ENCODE data around the gene PARM1.

PARM1 gene

GRCh38 chr4:74896595-74896994 is 36.3 kb upstream of the PARM1 start:
- TF ChIP-seq, protein P1, sequence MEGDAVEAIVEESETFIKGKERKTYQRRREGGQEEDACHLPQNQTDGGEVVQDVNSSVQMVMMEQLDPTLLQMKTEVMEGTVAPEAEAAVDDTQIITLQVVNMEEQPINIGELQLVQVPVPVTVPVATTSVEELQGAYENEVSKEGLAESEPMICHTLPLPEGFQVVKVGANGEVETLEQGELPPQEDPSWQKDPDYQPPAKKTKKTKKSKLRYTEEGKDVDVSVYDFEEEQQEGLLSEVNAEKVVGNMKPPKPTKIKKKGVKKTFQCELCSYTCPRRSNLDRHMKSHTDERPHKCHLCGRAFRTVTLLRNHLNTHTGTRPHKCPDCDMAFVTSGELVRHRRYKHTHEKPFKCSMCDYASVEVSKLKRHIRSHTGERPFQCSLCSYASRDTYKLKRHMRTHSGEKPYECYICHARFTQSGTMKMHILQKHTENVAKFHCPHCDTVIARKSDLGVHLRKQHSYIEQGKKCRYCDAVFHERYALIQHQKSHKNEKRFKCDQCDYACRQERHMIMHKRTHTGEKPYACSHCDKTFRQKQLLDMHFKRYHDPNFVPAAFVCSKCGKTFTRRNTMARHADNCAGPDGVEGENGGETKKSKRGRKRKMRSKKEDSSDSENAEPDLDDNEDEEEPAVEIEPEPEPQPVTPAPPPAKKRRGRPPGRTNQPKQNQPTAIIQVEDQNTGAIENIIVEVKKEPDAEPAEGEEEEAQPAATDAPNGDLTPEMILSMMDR (IDR thresholded peaks at IDR 0.05) = no peak
- no peak for DNase-seq (ENCODE audit: low spot score)
- Histone ChIP-seq H3K4me3 (no peak overlapping the region), H3K27ac (no peak overlapping the region)

DNA sequence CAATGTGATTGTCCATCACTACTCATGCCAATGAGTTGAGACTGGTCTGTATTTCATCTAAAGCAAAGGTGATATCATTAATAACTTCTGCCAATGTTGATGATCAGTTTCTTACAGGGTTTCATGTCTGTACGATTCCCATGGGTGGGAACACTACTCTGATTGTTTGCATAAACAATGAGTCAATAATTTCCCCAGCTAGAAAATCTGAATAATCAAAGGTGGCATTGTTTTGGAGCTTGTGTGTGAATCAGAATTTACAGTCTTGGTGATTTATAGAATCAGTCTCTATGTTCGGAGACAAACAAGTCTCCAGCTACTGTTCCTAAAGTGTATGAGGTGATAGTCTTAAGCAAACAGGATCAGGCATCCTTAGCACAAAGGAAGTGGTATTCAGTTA is 35.5 kb upstream of the PARM1 start:
- DNase-seq (ENCODE audit: low spot score) = no peak
- Histone ChIP-seq H3K27ac (no peak overlapping the region), H3K4me3 (no peak overlapping the region)
- TF ChIP-seq, protein P1 (IDR thresholded peaks at IDR 0.05) = no peak

DNA sequence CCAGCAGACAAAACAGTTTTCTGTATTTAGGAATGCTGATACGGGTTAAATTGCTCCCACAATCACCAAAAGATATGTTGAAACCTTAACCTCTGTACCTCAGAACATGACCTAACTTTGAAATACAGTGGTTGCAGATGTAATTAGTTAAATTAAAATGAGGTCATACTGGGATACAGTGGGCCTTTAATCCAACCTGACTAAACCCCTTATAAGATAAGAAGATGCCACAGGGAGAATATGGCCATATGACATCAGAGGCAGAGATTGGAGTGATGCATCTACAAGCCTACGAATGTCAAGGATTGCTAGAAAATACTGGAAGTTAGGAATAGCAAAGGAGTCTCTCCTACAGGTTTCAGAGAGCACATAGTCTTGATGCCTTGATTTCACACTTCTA is 32.1 kb upstream of the PARM1 start:
- Histone ChIP-seq H3K27ac (no peak overlapping the region), H3K4me3 (no peak overlapping the region)
- DNase-seq (ENCODE audit: low spot score) = no peak
- TF ChIP-seq, protein P1 (IDR thresholded peaks at IDR 0.05) = no peak

DNA sequence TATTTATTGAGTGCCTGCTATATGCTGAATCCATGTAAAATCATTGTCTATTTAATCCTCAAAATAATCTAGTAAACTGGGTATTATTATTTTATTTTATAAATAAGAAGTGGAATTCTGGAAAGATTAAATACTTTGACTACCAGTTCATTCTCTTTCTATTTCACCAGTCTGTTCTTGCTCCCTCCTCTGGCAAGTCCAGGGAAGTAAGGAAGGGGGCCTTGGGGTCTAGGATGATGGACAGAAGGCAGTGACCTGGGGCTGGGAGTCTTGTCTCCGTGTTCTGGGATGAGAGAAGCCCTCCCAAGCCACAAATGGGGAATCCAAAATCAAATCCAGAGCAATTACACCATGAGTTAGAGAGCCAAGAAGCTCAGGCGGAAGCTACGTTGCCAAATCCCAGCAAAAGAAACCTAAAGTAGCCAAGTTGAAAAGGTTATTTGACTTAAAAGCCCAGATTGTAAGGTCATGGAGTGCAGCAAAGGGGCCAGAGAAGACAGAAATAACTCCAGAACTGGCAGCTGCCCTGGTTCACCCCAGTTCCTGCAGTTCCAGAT is 28.3 kb upstream of the PARM1 start:
- no peak overlapping the region for H3K27ac ChIP-seq
- H3K4me3 ChIP-seq = no peak overlapping the region
- no peak for DNase-seq (ENCODE audit: low spot score)
- TF ChIP-seq, protein P1 (IDR thresholded peaks at IDR 0.05) = no peak

- DNase-seq (ENCODE audit: low spot score) = no peak
- TF ChIP-seq, protein P1 (IDR thresholded peaks at IDR 0.05) = no peak
- Histone ChIP-seq H3K4me3 (no peak overlapping the region), H3K27ac (no peak overlapping the region)
Measured at GRCh38 chr4:74906771-74907170, 26.1 kb upstream of the PARM1 start.

DNA sequence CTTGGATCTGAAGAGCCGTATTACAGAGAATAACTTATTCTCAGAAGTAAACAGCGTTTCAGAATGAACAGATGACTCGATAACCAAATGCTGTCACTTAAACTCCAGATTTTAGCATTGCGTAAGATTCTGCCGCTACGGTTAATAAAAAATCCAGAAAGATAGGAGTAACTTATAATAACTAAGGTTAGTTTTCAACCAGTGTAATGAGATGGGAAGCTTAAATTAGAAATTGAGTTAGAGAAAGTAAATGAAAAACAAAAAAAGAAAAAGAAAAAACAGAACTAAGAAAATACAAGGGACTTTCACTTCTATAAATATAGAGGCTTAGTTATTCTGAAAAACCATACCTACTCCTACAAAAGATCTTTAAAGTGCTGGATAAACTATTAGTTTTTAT is 13.1 kb upstream of the PARM1 start:
- TF ChIP-seq, protein P1 (IDR thresholded peaks at IDR 0.05) = no peak
- DNase-seq (ENCODE audit: low spot score) = no peak
- Histone ChIP-seq H3K4me3 (no peak overlapping the region), H3K27ac (no peak overlapping the region)

- H3K4me3 ChIP-seq = no peak overlapping the region
- TF ChIP-seq, protein P1 (IDR thresholded peaks at IDR 0.05) = no peak
- H3K27ac ChIP-seq = no peak overlapping the region
- no peak for DNase-seq (ENCODE audit: low spot score)
Measured at GRCh38 chr4:74920704-74921103, 12.2 kb upstream of the PARM1 start.
